SHP77 (cell line): Measurements from ENCODE around the gene XPOT.
A peak's percentile ranks its signal among the peaks of the same experiment; 100 is the strongest.
"Not testable (repeated sequence)": the region's sequence is repeated elsewhere in the genome, so short reads cannot be mapped to it uniquely, and the experiment has no call there.

ENCODE experiments used
- DNase-seq, 2 experiments: peaks; one replicate each; lab custom pipeline; 2025; lab: John Stamatoyannopoulos, UW

The XPOT gene

GRCh38 chr12:64403707-64404469 is at the start of gene XPOT:
Gene XPOT (plus strand): TSS chr12:64404392. CDS start chr12:64410036, 5,644 bp downstream.
- peak; percentile 90 to 96 for DNase-seq

- not testable (repeated sequence) for DNase-seq
Observed at GRCh38 chr12:64356209-64356608, 48.0 kb upstream of the XPOT start.

- not testable (repeated sequence) for DNase-seq
Observed at GRCh38 chr12:64361173-64361572, 43.0 kb upstream of the XPOT start.

GRCh38 chr12:64362721-64363305 is 41.4 kb upstream of the XPOT start:
- no peak for DNase-seq

- no peak for DNase-seq
Observed at GRCh38 chr12:64383675-64384074, 20.5 kb upstream of the XPOT start.

- no peak for DNase-seq
Observed at GRCh38 chr12:64385019-64385418, 19.2 kb upstream of the XPOT start.

GRCh38 chr12:64385468-64385867 is 18.7 kb upstream of the XPOT start:
- no peak for DNase-seq

GRCh38 chr12:64387197-64387816 is 16.9 kb upstream of the XPOT start:
- DNase-seq, result no peak

GRCh38 chr12:64389154-64389553 is 15.0 kb upstream of the XPOT start:
- DNase-seq, result no peak

GRCh38 chr12:64390275-64390851 is 13.8 kb upstream of the XPOT start, which contains the start of gene C12orf56:
Gene C12orf56 (minus strand): TSS chr12:64390758. CDS start chr12:64390565, 193 bp downstream.
- DNase-seq, result no peak

- no peak for DNase-seq
Observed at GRCh38 chr12:64392221-64392620, 12.0 kb upstream of the XPOT start.

- DNase-seq, result no peak
Observed at GRCh38 chr12:64395739-64396138, 8.5 kb upstream of the XPOT start.

- DNase-seq, result no peak
Observed at GRCh38 chr12:64400041-64400440, 4.2 kb upstream of the XPOT start.

- DNase-seq, result no peak
Observed at GRCh38 chr12:64402181-64402580, 2.0 kb upstream of the XPOT start.

GRCh38 chr12:64404470-64405256 is 471 bp downstream of the XPOT start:
- DNase-seq, result peak; percentile 34 to 49

- DNase-seq, result no peak
Observed at GRCh38 chr12:64407342-64408223, 3.4 kb downstream of the XPOT start.

- DNase-seq, result no peak
Observed at GRCh38 chr12:64411427-64411826, 7.2 kb downstream of the XPOT start.

- DNase-seq, result no peak
Observed at GRCh38 chr12:64412459-64412858, 8.3 kb downstream of the XPOT start.

GRCh38 chr12:64413884-64414283 is 9.7 kb downstream of the XPOT start:
- no peak for DNase-seq

- DNase-seq, result no peak
Observed at GRCh38 chr12:64418209-64418608, 14.0 kb downstream of the XPOT start.

GRCh38 chr12:64419696-64420095 is 15.5 kb downstream of the XPOT start:
- DNase-seq, result no peak
